GM21619 (cell line): ENCODE measurements around the gene GARIN5B.

Source experiments
- ATAC-seq: cut with Tn5 transposase; IDR thresholded peaks from one replicate; pipeline ENCODE4 v1.9.1; 2021; ENCODE audit not compliant: unreplicated experiment

Gene GARIN5B

GRCh38 chr19:55372316-55373081, 9.4 kb upstream of the GARIN5B start:
- ATAC-seq: no peak

DNA sequence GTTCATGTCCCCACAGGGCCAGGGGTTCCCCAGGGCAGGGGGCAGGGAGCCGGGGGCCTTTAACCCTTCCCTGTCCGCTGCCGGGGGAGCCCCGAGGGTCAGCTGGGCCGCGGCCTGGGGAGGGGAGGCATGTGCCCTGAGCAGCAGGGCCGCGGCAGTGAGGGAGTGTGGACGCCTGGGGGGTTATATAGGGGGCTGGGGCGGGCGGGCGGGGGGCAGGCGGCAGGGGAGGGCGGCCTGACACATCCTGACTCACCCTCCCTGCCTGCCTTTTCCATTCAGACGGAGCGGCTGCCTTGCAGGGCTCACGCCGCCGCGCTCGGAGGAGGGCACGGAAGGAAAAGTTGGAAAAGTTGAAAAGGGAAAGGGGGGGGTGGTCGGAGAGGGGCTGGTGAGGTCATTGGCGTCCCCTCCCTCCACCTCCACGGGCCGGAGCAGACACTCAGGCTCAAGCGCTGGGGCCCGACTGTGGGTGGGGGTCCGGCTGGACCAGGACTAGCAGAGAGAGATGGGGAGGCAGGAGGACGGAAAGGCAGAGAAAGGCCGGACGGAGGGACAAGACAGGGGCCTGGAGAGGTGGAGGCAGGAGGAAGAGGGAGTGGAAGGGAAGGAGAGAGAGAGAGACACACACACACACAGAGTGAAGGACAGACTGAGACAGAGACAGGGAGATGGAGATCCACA, 7.4 kb upstream of the GARIN5B start, which contains the start of gene IL11:
TSS of gene IL11 (minus strand) at position 159 of the 684 bp plus-strand sequence. CDS start at position 6, 153 bp downstream.
- ATAC-seq: no peak

GRCh38 chr19:55369653-55370304, 6.7 kb upstream of the GARIN5B start:
- no peak for ATAC-seq

- no peak for ATAC-seq
These were observed 5.9 kb upstream of the GARIN5B start for GRCh38 chr19:55368701-55369563.

GRCh38 chr19:55368106-55368505, 5.0 kb upstream of the GARIN5B start:
- no peak for ATAC-seq

- no peak for ATAC-seq
These were observed 3.7 kb upstream of the GARIN5B start for GRCh38 chr19:55366790-55367189.

- no peak for ATAC-seq
These were observed 2.9 kb upstream of the GARIN5B start for GRCh38 chr19:55365964-55366363.

- ATAC-seq: no peak
These were observed 2.2 kb upstream of the GARIN5B start for GRCh38 chr19:55365245-55365644.

DNA sequence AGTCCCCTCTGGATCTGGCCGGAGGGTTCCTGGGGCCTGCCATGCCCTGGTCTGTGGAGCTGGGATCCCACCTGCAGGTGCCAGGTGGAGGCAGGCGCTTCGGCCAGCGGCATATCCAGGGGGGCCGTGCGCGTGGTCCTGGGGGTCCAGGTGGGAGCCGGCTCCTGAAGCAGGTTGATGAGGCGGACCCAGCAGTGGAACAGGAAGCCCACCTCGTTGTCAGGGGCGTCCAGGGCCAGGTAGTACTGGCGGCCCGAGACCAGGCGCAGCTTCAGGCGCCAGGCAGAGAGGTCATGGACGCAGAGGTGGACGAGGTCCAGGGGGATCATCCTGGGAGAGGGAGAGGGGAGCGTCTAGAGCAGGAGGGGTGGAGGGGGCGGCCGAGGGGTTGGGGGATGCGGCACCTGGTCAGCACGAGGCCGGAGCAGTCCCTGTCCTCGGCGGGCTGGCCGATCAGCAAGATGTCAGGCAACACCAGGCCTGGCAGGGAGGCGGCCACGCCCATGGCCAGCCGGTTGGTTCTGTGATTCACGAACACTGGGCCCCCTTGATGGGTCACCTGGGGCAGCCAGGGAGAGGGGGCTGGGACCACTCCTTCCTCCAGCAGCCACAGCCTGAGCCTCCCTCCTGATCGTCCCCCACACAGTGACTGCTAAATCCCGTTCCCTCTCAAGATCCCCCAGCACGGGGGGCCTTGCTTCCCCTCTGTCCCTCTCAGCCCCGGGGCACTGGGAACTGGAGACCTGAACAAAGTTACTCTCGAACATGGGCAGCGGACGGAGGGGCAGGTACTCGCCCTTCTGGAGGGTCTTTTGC, 678 bp downstream of the GARIN5B start:
- ATAC-seq: no peak

DNA sequence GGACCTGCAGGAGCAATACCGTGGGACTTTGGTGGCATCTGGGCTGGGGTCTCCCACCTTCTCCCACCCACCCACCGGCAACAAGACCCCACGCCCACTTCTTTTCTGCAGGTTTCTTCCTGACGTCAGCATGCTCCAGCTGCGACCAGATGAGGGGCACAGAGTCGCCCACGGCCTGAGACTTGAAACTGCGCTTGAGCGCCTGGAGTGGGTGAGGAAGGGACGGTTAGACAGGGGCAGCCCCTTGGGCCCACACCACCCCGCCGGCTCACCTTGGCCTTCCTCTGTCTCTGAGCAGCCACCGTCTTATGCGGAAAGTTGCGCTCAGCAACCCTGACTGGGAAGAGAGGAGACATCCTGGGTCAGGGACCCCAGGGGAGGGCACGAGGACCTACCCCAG, 2.2 kb downstream of the GARIN5B start:
- ATAC-seq: no peak

DNA sequence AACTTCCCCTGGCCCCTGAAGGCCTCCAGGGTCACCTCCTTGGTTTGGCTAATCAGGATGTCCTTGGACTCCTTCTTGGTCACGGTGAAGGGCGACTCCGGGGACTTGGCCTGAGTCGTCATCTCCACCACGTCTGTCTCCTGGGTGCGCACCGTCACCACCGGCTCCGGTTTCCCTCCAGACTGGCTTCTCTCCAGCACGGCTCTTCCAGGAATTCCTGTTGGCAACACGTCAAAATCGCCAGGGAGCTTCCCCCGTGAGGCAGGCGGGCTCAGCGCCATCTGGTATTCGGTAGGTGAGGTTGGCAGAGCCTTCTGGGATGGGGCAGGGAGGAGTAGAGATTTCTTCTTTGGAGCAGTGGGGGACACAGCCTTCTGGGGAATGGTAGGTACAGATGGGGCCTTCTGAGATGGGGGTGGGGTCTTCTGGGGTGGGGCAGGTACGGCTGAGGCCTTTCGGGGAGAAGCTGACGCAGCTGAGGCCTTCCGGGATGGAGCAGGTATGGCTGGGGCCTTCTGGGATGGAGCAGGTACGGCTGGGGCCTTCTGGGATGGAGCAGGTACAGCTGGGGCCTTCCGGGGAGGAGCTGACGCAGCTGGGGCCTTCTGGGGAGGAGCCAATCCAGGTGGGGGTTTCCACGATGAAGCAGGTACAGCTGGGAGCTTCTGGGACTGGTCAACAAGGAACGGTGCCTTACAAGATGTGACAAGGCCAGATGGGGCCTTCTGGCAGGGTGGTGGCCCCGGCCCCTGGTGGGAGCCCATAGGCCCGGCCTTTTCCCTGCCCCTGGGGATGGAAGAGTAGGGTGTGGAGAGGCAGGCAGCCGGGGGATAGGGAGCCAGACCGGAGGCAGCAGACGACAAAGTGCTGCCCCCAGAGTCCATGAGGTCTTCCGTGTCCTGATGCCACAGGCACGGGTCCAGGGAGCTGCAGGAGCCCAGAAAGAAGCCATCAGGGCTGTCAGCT, 3.8 kb downstream of the GARIN5B start:
- no peak for ATAC-seq

- ATAC-seq: no peak
These were observed 4.6 kb downstream of the GARIN5B start for GRCh38 chr19:55358493-55358892.

GRCh38 chr19:55355213-55355821, 7.7 kb downstream of the GARIN5B start:
- ATAC-seq: no peak

- no peak for ATAC-seq
These were observed 8.3 kb downstream of the GARIN5B start, which contains the start of gene COX6B2 for GRCh38 chr19:55354698-55355212. Gene COX6B2 (minus strand): TSS chr19:55354719. CDS start chr19:55354521, 198 bp downstream.

GRCh38 chr19:55353803-55354697, 9.0 kb downstream of the GARIN5B start:
- ATAC-seq: no peak

- ATAC-seq: no peak
These were observed 9.7 kb downstream of the GARIN5B start for GRCh38 chr19:55353356-55353802.

DNA sequence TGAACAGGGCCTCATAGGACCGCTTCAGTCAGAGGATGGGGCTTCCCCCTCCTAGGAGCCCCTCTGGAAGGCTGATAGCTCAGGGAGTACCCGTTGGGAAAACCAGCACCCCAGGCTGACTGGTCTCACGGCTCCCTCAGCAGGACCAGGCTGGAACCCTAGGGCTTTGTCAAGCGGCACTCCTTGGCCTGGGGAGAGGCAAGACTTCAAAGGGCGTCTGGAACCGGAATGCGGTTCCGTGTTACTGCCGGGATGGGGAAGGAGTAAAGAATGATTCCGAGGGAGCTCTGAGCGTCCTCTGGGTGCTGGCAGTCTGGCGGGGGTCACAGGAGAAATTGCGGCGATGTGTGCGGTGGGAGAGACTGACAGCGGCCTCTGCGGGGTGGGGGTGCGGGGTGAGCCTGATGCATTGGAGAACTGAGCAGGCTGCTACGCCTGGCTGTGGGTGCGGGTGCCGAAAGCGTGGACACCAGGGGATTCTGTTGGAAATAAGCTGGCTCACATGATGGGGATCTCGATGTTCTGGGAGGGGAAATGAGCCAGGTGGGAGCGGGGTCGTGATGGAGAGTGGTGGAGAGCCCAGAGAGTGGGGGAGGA, 10.4 kb downstream of the GARIN5B start:
- no peak for ATAC-seq
